Breast epithelium (tissue), 3 donors: ENCODE results near the gene GHRHR.

Experiments
- CTCF ChIP-seq, 3 donors: fragments of 450-650 bp; IDR thresholded peaks; one replicate each; pipeline ENCODE4 v1.5.1; 2016 to 2017; ENCODE audit warnings: antibody characterized with exemption in 3 of 3, mild to moderate bottlenecking in 3 of 3, moderate library complexity in 3 of 3
- POLR2A ChIP-seq: fragments of 450-650 bp; IDR thresholded peaks from one replicate; pipeline ENCODE4 v1.6.1; 2016; ENCODE audit warnings: antibody characterized with exemption, mild to moderate bottlenecking, moderate library complexity
- POLR2AphosphoS5 ChIP-seq, 3 donors: sonication (generic); formaldehyde crosslinking; IDR thresholded peaks; one replicate each; pipeline ENCODE4 v1.6.1; 2017; ENCODE audit warnings: antibody characterized with exemption in 3 of 3

- TF ChIP-seq CTCF (IDR thresholded peaks at IDR 0.05): no peak
- no peak for TF ChIP-seq POLR2A
- no peak for TF ChIP-seq POLR2AphosphoS5 (IDR thresholded peaks at IDR 0.05)
Observed at GRCh38 chr7:30979027-30979426, 15.3 kb downstream of the GHRHR start.
